IPS-18a (cell line): ENCODE data around the gene STARD6.
"Not testable (repeated sequence)": the region's sequence is repeated elsewhere in the genome, so short reads cannot be mapped to it uniquely, and the experiment has no call there.

Source experiments
- H3K27ac ChIP-seq: one replicate; pipeline ENCODE4 v1.5.1; 2013; ENCODE audit warnings: low read length
- H3K27me3 ChIP-seq: one replicate; pipeline ENCODE4 v1.6.1; 2013; ENCODE audit warnings: mild to moderate bottlenecking, low read length; ENCODE audit not compliant: control insufficient read depth, insufficient read depth
- H3K36me3 ChIP-seq: one replicate; pipeline ENCODE4 v1.6.1; 2013; ENCODE audit warnings: low read depth, low read length; ENCODE audit not compliant: control insufficient read depth
- H3K4me1 ChIP-seq: one replicate; pipeline ENCODE4 v1.6.1; 2013; ENCODE audit warnings: low read depth, low read length; ENCODE audit not compliant: control insufficient read depth
- H3K4me3 ChIP-seq: one replicate; pipeline ENCODE4 v1.5.1; 2013; ENCODE audit warnings: low read length
- H3K9ac ChIP-seq: one replicate; pipeline ENCODE4 v1.6.1; 2013; ENCODE audit warnings: mild to moderate bottlenecking, low read length, moderate library complexity
- H3K9me3 ChIP-seq: one replicate; pipeline ENCODE4 v1.6.1; 2013; ENCODE audit warnings: low read depth, low read length; ENCODE audit not compliant: control insufficient read depth

Gene STARD6

DNA sequence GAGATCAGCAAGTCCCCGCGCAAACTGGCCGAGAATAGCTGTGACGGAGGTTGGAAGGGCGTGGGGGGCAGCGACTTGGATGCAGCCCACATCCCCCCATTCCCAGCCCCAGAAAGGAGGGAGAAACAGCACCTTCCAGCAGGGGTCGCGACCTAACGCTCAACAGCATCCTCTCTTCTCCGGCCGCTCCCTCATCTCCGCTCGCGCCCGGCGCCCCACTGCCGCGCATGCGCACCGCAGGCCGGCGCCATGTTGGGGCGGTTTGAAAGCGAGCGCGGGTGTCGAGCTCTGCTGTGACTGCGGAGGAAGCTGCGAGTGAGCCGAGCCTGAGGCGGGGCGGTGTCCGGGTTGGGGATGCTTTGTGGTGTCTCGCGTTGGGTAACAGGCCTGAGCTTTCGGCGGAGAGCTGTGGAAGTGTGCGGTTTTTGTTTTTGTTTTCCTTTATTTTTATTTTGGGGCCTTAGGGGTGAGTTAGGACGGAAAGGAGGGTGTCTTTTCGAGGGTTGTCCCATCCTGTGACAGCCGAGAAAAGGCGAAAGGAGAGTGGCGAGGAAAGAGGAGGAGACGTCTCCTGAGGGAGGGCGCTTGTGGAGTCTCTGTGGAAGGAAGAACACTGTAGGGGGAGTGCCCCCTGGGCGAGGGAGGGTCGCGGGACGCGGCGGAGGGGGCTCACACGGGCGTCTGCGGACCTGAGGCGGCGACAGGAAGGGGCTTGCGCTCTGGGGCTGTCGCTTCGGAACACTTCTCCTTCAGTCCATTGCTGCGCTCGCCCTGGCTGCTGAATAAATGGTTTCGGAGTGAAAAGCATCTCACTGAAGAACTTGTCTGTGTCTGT is at the start of gene STARD6, which contains the start of gene C18orf54:
STARD6 (minus strand) TSS at position 199 of the 835 bp plus-strand sequence. CDS start 3,285 bp downstream, outside the sequence.
C18orf54 (plus strand) TSS at position 247 of the 835 bp plus-strand sequence. CDS start 2,667 bp downstream, outside the sequence.
- Histone ChIP-seq H3K27me3 (no peaks in the 10 kb centered on the region), H3K4me1 (peaks cover 16% of the 10 kb centered on the region), H3K27ac (peak within 1 kb of the TSS; percentile 36), H3K9ac (peak within 1 kb of the TSS; percentile 70), H3K36me3 (peaks cover 19% of the 10 kb centered on the region), H3K4me3 (peak within 1 kb of the TSS; percentile 81), H3K9me3 (no peaks in the 10 kb centered on the region)

GRCh38 chr18:54405290-54405689 is 47.6 kb upstream of the STARD6 start:
- H3K9me3 ChIP-seq = no peaks in the 10 kb centered on the region
- H3K4me1 ChIP-seq = no peaks in the 10 kb centered on the region
- H3K9ac ChIP-seq = no peak overlapping the region
- no peaks in the 10 kb centered on the region for H3K36me3 ChIP-seq
- H3K4me3 ChIP-seq = no peak overlapping the region
- no peak overlapping the region for H3K27ac ChIP-seq
- no peaks in the 10 kb centered on the region for H3K27me3 ChIP-seq

GRCh38 chr18:54396760-54397159 is 39.1 kb upstream of the STARD6 start:
- Histone ChIP-seq H3K9ac (no peak overlapping the region), H3K4me1 (no peaks in the 10 kb centered on the region), H3K27ac (no peak overlapping the region), H3K27me3 (no peaks in the 10 kb centered on the region), H3K4me3 (no peak overlapping the region), H3K36me3 (no peaks in the 10 kb centered on the region), H3K9me3 (no peaks in the 10 kb centered on the region)

DNA sequence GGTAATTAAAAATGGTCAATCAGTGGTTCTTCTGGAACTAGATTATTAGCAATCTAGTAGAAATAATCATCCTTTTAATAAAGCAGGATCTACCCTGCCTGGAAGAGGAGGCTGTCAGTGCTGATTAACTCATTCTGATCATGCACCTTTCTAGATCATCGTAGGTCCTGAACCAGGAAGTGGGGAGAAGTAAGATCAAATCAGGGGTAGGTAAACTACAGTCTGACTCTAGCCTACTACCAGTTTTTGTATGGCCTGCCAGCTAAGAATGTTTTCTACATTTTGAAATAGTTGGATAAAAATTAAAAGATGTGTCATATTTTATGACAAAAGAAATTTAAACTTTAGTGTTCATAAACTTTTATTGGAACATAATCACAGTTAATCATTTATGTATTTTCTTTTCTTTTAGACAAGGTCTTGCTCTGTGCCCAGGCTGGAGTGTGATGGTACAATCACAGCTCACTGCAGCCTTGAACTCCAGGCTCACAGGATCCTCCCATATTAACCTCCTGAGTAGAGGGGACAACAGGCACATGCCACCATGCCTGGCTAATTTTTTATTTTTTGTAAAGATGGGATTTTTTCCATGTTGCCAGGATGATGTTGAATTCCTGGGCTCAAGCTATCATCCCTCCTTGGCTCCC is 36.1 kb upstream of the STARD6 start:
- no peak overlapping the region for H3K4me3 ChIP-seq
- H3K4me1 ChIP-seq = peaks cover 6% of the 10 kb centered on the region
- H3K27ac ChIP-seq = no peak overlapping the region
- H3K27me3 ChIP-seq = no peaks in the 10 kb centered on the region
- no peaks in the 10 kb centered on the region for H3K36me3 ChIP-seq
- H3K9me3 ChIP-seq = no peaks in the 10 kb centered on the region
- no peak overlapping the region for H3K9ac ChIP-seq

DNA sequence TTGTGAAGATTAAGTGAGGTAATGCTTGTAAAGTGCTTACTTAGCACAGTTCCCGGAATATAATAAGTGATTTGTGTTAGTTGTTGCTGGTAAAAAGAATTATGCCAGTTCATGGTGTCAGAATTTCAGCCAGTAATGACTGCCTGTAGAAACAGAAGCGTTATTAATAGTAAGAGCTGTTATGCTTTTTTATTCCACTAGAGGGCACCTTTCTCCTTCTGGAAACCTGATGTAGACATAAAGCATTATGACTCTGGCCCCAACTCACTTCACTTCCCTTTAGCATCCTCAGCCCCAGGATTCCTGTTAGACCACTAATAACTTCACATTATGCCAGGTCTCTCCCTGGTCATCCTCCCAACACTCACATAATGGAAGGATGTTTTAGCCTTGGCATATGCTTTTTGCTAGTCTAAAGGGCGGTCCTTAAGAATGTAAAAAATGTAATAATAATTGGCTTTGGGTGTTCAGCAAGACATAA is 34.9 kb upstream of the STARD6 start:
- no peaks in the 10 kb centered on the region for H3K27me3 ChIP-seq
- H3K9me3 ChIP-seq = no peaks in the 10 kb centered on the region
- H3K4me3 ChIP-seq = no peak overlapping the region
- peaks cover 12% of the 10 kb centered on the region for H3K4me1 ChIP-seq
- H3K36me3 ChIP-seq = no peaks in the 10 kb centered on the region
- no peak overlapping the region for H3K9ac ChIP-seq
- H3K27ac ChIP-seq = no peak overlapping the region

GRCh38 chr18:54390838-54391237 is 33.2 kb upstream of the STARD6 start:
- no peak overlapping the region for H3K4me3 ChIP-seq
- peaks cover 17% of the 10 kb centered on the region for H3K4me1 ChIP-seq
- no peaks in the 10 kb centered on the region for H3K27me3 ChIP-seq

DNA sequence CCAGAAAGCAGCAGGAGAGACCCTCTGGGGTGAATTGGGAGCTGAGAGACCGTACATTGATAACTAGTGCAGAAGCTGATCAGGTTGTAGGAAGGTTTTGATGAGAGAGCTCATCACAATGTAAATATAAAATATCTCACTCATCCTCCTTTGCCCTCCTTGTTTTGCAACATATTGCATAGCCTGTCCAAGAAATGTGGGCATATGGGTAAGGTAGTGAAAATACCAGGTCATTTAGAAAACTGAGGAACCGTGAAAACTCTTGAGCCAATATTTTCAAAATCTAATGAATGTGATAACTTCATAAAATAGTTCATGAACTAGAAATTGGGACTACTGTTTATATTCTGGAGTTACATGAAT is 31.5 kb upstream of the STARD6 start:
- Histone ChIP-seq H3K27me3 (no peaks in the 10 kb centered on the region), H3K9ac (no peak overlapping the region), H3K9me3 (no peaks in the 10 kb centered on the region), H3K4me1 (peaks cover 18% of the 10 kb centered on the region), H3K27ac (no peak overlapping the region), H3K4me3 (no peak overlapping the region), H3K36me3 (no peaks in the 10 kb centered on the region)

More at GRCh38 chr18:54390838-54391237, 33.2 kb upstream of the STARD6 start:
- H3K9ac ChIP-seq = no peak overlapping the region
- no peak overlapping the region for H3K27ac ChIP-seq
- no peaks in the 10 kb centered on the region for H3K9me3 ChIP-seq
- no peaks in the 10 kb centered on the region for H3K36me3 ChIP-seq

- no peaks in the 10 kb centered on the region for H3K9me3 ChIP-seq
- peak overlapping the region; percentile 24 for H3K9ac ChIP-seq
- no peaks in the 10 kb centered on the region for H3K27me3 ChIP-seq
- no peak overlapping the region for H3K4me3 ChIP-seq
- H3K27ac ChIP-seq = peak overlapping the region; percentile 5
- H3K36me3 ChIP-seq = no peaks in the 10 kb centered on the region
- H3K4me1 ChIP-seq = peaks cover 18% of the 10 kb centered on the region
Observed at GRCh38 chr18:54388203-54389142, 30.8 kb upstream of the STARD6 start.

DNA sequence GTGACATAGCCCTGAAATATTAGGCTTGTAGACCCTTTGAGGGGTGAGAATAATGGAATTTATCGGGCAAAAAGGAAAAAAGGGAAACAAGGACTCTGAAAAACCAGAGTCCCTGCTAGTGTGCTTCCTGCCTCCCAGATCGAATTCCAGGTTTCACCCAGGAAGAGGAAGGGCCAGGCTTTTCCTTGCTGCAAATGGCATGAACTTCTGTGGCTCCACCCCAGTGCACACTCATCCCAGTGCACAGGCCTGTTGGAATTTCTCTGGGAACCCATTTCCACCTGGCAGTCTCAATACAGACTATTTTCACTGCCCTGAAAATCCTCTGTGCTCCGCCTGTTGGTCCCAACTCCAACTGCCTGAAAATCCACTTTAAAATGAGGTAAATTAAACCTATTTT is 30.0 kb upstream of the STARD6 start:
- Histone ChIP-seq H3K27ac (no peak overlapping the region), H3K9ac (no peak overlapping the region), H3K4me1 (peaks cover 24% of the 10 kb centered on the region), H3K27me3 (no peaks in the 10 kb centered on the region), H3K36me3 (no peaks in the 10 kb centered on the region), H3K9me3 (no peaks in the 10 kb centered on the region), H3K4me3 (no peak overlapping the region)

- not testable (repeated sequence) for H3K27me3 ChIP-seq, H3K4me3 ChIP-seq, H3K9ac ChIP-seq, H3K36me3 ChIP-seq, H3K9me3 ChIP-seq, H3K27ac ChIP-seq
- H3K4me1 ChIP-seq = peaks cover 30% of the 10 kb centered on the region
Observed at GRCh38 chr18:54386800-54387495, 29.3 kb upstream of the STARD6 start.
